GM19099 (cell line): Measurements from ENCODE around the gene SERTAD1.
A peak's percentile ranks its signal among the peaks of the same experiment; 100 is the strongest.

Experiments
- POLR2A ChIP-seq: IDR thresholded peaks from 3 replicates; pipeline ENCODE4 v1.6.1; 2011; ENCODE audit warnings: low read depth; ENCODE audit not compliant: insufficient read length; ENCODE audit errors: extremely low read depth

The SERTAD1 gene

GRCh38 chr19:40415768-40416167 is 10.0 kb downstream of the SERTAD1 start:
- TF ChIP-seq POLR2A: no peak

DNA sequence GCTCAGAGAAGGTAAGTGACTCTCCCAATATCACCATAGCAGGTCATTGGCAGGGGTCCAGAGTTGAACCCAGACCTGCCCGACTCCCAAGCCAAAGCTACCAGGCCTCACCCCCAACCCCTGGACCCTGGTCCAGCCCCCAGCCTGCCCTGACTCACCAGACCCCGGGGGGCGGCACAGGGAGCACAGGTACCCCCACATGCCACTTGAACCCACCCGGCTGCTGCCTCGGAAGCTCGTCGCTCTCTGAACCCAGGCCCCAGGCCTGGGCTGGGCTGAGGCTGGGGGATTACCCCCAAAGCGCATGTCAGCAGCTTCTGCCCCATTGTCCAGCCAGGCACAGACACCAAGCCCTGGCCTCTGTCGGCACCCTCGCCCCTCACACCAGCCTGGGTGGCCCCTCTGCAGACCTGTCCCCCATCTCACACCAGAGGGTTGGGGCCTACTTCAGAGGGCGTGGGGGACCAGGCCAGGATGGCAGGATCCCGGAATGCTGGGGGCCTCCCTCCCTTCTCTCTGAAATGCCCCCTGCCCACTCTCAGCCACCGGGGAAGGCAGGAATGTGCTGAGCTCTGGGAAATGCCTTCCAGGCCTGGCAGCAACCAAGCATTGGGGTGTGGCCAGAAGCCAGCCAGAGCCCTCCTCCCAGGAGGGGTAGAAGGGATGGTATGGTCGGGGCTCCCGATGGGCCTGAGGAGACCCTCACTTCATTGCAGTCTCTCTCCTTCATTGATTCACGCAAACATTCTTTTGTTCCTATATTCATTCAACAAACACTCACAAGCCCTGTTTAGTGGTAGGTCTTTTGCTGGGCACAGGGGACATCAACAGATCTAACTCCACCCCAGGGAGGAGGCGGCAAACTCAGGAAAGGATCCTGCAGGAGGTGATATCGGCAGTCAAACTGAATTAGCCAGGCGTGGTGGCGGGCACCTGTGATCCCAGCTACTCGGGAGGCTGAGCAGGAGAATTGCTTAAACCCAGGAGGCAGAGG is 11.0 kb downstream of the SERTAD1 start:
- no peak for TF ChIP-seq POLR2A

GRCh38 chr19:40413291-40413845 is 12.4 kb downstream of the SERTAD1 start, which contains the start of gene PRX:
Gene PRX (minus strand): TSS chr19:40413378. CDS start chr19:40407932, 5,446 bp downstream.
- TF ChIP-seq POLR2A: no peak

DNA sequence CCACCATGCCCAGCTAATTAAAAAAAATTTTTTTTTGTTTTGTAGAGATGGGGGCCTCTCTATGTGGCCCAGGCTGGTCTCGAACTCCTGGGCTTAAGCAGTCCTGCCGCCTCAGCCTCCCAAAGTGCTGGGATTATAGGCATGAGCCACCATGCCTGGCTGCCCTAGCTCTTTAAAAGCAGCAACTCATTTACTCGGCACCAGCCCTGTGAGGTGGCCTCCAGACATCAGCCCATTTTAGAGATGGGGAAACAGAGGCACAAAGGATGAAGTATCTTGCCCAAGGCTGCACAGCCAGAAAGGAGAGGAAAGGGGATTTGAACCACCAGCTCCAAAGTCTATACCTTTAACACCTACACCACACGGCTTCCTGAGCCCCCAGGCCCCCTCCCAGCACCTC is 12.9 kb downstream of the SERTAD1 start:
- no peak for TF ChIP-seq POLR2A

- TF ChIP-seq POLR2A: no peak
Observed at GRCh38 chr19:40411958-40412499, 13.8 kb downstream of the SERTAD1 start.

- peak; percentile 24 for TF ChIP-seq POLR2A
Observed at GRCh38 chr19:40411125-40411842, 14.5 kb downstream of the SERTAD1 start.

GRCh38 chr19:40410030-40410389 is 15.8 kb downstream of the SERTAD1 start:
- TF ChIP-seq POLR2A: no peak

DNA sequence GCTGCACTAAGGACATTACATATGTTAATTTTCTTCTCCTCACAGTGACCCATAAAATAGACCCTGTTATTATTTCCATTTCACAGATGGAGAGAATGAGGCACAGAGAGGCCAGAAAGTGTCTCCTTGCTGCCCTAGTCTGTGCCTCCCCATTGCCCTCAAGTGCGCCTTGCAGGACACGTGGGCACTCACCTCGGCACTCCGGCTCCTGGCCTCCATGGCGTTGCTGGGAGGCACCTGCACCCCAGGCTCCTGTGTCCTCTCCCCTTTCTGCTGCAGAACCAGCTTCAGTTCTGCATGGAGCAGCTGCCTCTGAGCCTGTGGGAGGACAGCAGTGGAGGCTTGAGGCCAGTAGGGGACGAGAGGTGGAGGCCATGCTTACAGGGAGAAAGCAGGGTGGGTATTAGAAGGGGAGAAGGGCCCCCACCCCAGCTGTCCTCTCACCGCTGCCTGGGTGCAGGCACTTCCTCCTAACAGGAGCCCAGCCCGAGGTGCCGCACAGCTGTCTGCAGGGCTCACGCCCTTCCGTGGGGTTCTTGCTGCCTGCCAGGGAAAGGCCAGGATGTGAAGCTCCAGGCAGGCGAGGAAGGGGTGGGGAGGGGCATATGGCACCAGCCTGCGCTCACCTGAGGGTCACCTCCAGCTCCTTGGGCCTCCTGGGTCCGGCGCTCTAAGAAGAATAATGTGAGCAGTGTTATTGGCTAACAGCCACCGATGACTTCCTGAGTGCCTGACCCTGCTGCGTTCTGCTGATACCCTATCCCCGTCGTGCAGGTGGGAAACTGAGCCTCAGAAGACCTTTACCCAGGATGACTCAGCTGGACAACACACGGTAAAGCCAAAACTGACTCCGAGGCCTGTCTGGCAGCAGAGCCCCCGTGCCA is 17.8 kb downstream of the SERTAD1 start:
- no peak for TF ChIP-seq POLR2A

- no peak for TF ChIP-seq POLR2A
Observed at GRCh38 chr19:40403262-40403984, 22.4 kb downstream of the SERTAD1 start.

GRCh38 chr19:40400559-40400958 is 25.2 kb downstream of the SERTAD1 start:
- TF ChIP-seq POLR2A: no peak

GRCh38 chr19:40398417-40399131 is 27.2 kb downstream of the SERTAD1 start:
- no peak for TF ChIP-seq POLR2A

DNA sequence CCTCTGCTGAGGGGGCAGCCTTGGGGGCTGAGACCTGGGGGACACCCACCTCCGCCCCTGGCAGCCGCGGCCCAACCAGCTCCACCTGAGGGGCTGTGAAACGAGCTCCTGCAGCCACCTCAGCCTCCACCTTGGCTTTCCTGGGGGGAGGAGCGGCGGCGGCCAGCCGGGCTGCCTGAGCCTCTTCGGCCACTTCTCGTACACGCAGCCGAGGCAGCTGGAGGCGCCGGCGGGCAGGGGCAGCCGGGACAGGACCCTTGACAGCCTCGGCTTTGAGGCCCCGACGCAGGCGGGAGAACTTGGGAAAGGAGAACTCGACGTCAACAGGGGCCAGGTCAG is 28.3 kb downstream of the SERTAD1 start:
- no peak for TF ChIP-seq POLR2A
